ENCODE results near the gene ERG. TPM values are rescaled to one million over a fixed set of nuclear protein-coding genes. Genes with fewer than 3 reads are reported as not detected.
A peak's percentile ranks its signal among the peaks of the same experiment; 100 is the strongest.

ERG gene
- total RNA-seq, 1 experiment from 2014 or later = not detected

- DNase-seq (ENCODE audit: low read depth) = no peak
These were observed 24.2 kb downstream of the ERG start for GRCh38 chr21:38474124-38474523.

- DNase-seq (ENCODE audit: low read depth) = no peak
These were observed 25.7 kb downstream of the ERG start for GRCh38 chr21:38472412-38473108.

DNA sequence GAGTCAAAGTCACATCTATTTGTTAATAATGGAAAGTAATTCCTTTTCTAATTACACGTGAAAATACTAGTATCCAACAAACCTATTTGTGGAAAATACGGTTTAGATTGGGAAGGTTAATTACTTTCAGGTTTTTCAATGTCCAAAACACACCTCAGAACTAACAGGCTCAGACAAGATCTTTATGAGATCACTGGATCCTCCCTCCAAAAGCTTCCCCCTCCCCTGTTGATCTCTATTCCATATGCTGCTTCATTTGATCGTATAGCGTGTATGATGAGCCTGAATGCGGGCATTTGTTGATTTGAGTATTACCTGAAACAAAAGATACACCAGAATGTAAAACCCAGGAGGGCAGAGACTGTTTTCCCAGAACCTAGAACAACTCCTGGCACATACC, 26.5 kb downstream of the ERG start:
- no peak for DNase-seq (ENCODE audit: low read depth)

- DNase-seq (ENCODE audit: low read depth) = peak; percentile 46
These were observed 27.5 kb downstream of the ERG start for GRCh38 chr21:38470755-38471154.

DNA sequence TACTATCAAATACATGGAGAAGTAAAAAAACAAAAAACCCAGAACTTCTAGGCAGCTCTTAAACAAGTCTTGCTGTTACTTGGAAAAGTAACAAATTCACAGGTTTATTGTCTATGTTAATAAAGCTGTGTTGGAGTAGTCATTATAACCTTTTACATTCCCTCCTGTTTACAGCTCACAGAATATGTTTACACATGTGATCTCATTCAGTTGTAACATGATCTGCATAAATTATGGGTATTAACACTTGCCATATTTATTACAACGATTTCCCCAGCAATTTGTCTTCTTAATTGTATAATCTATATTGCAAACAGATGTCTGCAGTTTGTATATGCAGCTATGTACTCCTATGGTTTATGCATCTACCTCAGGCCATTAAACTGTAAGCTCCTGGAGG, 28.6 kb downstream of the ERG start:
- no peak for DNase-seq (ENCODE audit: low read depth)

- peak; percentile 48 for DNase-seq (ENCODE audit: low read depth)
These were observed 29.3 kb downstream of the ERG start for GRCh38 chr21:38468989-38469388.

- DNase-seq (ENCODE audit: low read depth) = no peak
These were observed 30.4 kb downstream of the ERG start for GRCh38 chr21:38467911-38468310.

GRCh38 chr21:38467374-38467773, 30.9 kb downstream of the ERG start:
- no peak for DNase-seq (ENCODE audit: low read depth)

DNA sequence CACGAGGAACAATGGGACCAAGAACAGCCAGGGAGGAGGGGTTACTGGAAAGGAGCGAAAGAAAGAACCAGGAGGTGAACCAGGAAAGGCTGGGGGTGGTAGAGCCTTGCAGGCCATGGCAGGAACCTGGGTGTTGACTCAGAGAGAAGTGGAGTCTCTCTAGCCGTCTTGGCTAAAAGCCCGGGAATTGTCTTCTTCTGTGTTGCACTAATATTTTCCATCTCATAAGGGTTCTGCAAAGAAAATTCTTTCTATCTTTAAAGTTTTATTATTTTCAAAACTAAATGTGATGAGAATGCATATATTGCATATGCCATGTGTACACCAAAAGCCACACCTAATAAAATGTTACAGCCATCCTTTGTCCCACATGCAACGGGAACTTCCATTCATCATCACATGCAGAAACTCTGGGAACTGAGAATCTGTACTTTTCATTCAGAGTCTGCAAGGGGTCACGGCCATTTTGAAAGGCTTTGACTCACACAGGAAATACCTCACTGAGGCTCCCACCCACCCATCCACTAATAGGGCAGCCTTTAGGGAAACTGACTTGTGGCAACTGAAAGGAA, 38.0 kb downstream of the ERG start:
- peak; percentile 43 for DNase-seq (ENCODE audit: low read depth)

- DNase-seq (ENCODE audit: low read depth) = no peak
These were observed 38.8 kb downstream of the ERG start for GRCh38 chr21:38459490-38459889.

DNA sequence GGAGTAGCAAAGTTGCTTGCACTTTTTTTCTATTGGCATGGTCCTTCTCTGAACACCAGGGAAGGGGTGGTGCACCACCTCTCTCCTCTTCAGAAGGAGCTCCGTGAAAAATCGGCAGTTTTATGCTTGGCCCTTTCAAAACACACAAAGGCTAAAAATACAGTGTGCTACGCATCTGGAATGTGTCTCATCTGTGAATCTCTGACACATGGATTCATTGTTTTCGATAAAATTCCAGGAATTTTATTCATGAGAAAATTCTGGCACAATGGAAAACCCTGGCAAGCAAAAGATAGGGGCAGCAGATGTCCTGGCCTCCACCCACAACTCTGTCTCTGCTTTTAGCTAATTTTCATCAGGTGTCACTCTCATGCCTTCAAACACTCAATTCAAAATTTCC, 42.9 kb downstream of the ERG start:
- DNase-seq (ENCODE audit: low read depth) = peak; percentile 47

GRCh38 chr21:38454702-38455101, 43.6 kb downstream of the ERG start:
- no peak for DNase-seq (ENCODE audit: low read depth)

DNA sequence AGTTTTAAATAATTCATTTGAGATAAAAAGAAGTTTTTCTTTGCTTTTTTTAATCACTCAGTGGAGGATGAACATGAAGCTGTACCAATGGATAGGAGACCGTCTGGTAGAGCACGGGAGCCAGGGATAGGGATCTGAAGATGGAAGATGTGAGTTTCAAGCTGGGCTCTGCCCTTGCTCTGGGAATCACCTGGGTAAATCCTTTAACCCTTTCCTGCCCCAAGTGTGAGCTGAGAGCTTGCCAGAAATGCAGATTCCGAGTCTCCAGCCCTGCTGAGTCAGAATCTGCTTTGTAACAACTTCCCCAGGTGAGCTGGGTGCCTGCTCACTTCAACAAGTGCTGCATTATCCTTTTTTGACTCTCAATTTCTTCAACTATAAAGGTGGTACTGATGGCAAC, 44.1 kb downstream of the ERG start:
- DNase-seq (ENCODE audit: low read depth) = no peak

GRCh38 chr21:38448671-38449385, 49.4 kb downstream of the ERG start:
- DNase-seq (ENCODE audit: low read depth) = no peak

DNA sequence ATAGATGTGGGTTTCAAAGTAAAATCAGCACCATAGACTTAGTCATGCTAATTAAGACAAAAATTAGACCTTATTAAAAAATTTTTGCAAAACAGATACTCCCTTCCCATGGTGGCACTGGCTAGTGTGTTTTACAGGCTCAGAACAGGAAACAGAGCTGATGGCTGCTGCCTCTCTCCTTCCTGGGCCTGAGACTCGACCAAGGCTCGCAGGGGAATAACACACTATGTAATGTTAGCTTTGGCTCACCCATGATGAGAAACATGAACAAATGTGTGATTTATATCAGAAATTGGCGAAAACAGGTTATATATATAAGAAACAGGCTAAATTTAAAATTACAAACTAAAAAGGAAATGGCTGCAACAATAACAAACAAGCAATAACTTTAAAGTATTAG, 50.7 kb downstream of the ERG start:
- no peak for DNase-seq (ENCODE audit: low read depth)

- DNase-seq (ENCODE audit: low read depth) = no peak
These were observed 53.6 kb downstream of the ERG start for GRCh38 chr21:38444691-38445090.

DNA sequence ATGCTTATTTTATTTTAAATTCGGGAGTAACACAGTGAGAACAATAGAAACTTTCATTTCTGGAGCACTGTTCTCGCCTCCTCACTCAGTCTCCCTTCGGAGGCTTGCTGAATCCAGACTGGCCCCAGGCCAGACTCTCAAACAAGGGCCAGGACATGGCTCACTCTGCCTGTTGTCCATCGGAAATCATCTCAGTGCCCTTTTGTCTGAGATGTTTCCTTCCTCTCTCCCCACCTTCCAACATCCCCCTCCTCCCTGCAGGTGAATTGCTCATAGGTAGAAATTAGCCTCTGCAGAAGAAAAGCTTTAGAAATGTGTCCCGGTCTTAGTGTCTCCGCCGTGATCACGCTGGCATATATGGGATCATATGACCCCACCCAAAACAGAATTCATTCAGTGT, 55.2 kb downstream of the ERG start:
- DNase-seq (ENCODE audit: low read depth) = no peak

DNA sequence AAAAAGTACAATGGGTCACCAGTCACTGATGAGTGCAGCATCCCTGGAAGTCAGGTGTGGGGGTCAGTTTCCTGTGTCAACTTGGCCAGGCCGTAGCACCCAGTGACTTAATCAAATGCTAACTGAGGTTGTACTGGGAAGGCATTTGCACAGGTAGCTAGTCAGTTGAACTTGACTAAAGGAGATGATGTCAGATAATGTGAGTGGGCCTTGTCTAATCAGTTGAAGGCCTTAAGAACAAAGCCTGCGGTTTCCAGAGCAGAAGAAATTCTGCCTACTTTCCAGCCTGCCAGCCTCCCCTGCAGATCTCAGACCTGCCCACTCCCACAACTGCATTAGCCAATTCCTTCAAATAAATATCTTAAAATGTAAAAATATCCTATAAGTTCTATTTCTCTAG, 57.1 kb downstream of the ERG start:
- DNase-seq (ENCODE audit: low read depth) = no peak

DNA sequence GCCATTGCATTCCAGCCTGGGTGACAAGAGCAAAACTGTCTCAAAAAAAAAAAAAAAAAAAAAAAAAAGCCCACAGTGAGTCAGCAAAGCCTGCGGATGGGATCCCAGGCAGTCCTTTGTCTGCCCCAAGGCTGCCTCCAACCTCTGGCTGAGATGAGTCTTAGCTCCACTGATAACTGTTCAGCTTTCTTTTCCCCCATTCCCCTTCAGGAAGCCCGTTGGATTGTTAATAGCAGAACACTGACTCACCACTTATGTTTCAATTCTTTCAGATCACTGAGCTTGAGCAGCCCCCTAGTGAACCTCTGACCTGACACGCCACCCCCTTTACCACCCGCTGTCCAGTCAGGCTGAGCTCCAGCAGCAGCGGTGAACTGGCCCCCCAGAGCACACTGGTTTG, 57.5 kb downstream of the ERG start:
- peak; percentile 97 for DNase-seq (ENCODE audit: low read depth)

- no peak for DNase-seq (ENCODE audit: low read depth)
These were observed 58.3 kb downstream of the ERG start for GRCh38 chr21:38439957-38440356.

GRCh38 chr21:38439426-38439825, 58.9 kb downstream of the ERG start:
- DNase-seq (ENCODE audit: low read depth) = peak; percentile 66

DNA sequence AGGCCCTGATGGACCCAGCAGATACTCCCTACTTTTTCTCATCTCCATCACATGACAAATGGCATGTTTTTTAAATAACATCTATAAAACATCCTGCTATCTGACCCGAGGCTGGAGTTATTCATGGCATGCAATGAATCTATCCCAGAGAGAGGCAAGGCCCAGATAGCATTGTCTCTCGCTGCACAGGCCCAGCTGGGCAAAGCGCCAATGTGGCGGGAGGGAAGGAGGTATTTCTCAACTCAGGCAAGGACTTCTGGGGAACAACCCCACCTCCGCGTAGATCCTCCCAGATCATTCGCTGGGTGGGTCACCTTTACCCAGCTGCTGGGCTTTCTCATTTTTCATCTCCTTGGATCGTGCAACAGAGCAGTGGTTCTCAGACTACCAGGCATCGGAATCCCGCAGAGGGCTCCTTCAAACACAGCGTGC, 59.8 kb downstream of the ERG start:
- peak; percentile 87 for DNase-seq (ENCODE audit: low read depth)

- peak; percentile 51 for DNase-seq (ENCODE audit: low read depth)
These were observed 61.9 kb downstream of the ERG start for GRCh38 chr21:38436341-38436740.
